ENCODE results near the gene PATZ1. TPM values are rescaled to one million over a fixed set of nuclear protein-coding genes. Genes with fewer than 3 reads are reported as not detected.
"Not testable (repeated sequence)": the region's sequence is repeated elsewhere in the genome, so short reads cannot be mapped to it uniquely, and the experiment has no call there.

The PATZ1 gene
- total RNA-seq, 1 donor from 2014 or later, result 28.9 TPM

DNA sequence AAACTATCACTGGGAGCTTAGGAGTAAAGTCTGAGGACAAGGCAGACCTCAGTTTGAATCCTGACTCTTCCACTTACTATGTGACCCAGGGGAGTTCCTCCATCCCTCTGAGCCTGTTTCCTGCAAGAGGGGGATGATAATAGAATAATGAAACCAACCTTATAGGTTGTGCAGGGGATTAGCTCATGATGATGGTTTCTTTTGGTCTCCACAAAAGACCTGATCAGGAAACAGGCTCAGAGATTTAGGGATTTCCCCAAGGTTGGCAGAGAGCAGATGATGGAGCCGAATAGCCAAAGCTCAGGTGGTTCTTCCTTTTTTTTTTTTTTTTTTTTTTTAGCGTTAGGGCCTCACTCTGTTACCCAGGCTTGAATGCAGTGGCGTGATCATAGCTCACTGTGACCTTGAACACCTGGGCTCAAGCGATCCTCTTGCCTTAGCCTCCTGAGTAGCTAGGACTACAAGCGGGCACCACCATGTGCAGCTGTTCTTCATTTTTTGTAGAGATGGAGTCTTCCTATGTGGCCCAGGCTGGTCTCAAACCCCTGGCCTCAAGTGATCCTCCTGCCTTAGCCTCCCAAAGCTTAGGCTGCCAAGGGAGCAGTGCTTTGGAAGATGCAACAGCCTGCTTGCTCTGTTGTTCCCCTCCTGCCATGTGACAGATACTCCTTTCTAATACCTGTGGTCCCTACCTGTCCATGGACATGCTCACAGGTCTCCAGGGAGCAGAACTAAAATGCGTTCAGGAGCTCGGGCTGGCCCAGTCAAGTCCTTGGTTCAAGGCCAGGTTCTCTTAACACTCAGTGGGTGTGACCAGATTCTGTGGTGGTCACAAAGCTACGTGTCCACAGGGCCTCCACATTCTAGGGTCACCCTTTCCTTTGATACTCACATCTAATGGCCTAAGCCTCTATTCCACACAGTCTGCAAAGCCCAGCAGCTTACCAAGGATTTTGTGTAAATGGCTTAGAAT, 22.3 kb downstream of the PATZ1 start:
- Histone ChIP-seq H3K27ac (no peak overlapping the region), H3K9me3 (no peaks in the 10 kb centered on the region), H3K27me3 (no peaks in the 10 kb centered on the region), H3K4me3 (no peak overlapping the region), H3K4me1 (no peaks in the 10 kb centered on the region), H3K36me3 (peaks cover 21 to 39% of the 10 kb centered on the region in 2 donors)
- DNase-seq (ENCODE audit: low spot score in 2 of 2), result no peak
- TF ChIP-seq, protein P1, sequence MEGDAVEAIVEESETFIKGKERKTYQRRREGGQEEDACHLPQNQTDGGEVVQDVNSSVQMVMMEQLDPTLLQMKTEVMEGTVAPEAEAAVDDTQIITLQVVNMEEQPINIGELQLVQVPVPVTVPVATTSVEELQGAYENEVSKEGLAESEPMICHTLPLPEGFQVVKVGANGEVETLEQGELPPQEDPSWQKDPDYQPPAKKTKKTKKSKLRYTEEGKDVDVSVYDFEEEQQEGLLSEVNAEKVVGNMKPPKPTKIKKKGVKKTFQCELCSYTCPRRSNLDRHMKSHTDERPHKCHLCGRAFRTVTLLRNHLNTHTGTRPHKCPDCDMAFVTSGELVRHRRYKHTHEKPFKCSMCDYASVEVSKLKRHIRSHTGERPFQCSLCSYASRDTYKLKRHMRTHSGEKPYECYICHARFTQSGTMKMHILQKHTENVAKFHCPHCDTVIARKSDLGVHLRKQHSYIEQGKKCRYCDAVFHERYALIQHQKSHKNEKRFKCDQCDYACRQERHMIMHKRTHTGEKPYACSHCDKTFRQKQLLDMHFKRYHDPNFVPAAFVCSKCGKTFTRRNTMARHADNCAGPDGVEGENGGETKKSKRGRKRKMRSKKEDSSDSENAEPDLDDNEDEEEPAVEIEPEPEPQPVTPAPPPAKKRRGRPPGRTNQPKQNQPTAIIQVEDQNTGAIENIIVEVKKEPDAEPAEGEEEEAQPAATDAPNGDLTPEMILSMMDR (IDR thresholded peaks at IDR 0.05), result no peak
- intact Hi-C loops (cut with DNase I), result no loop called here

DNA sequence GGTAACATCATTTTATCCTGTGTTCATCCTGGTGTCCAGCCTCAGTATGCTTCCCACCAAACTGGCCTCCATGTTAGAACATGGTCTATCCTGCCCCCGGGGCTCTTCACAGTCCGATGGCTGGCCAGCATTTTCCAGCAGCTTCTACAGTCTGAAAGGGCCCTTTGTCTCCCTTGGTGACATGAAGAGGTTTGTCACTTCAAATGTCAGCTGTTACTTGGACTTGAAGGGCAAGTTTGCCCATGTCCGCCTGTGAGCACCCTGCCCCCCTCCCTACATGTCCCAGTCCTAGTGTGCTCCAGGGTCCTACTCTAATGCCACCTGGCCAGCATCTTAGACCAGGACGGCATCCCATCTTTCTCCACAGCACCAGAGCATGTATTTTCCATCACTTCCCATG, 24.7 kb downstream of the PATZ1 start:
- no peaks in the 10 kb centered on the region for H3K27me3 ChIP-seq
- H3K4me3 ChIP-seq, result no peak overlapping the region
- TF ChIP-seq, protein P1 (IDR thresholded peaks at IDR 0.05), result no peak
- H3K36me3 ChIP-seq, result peaks cover 9 to 15% of the 10 kb centered on the region in 2 donors
- no peaks in the 10 kb centered on the region for H3K9me3 ChIP-seq
- H3K27ac ChIP-seq, result no peak overlapping the region
- DNase-seq (ENCODE audit: low spot score in 2 of 2), result no peak
- no peaks in the 10 kb centered on the region for H3K4me1 ChIP-seq
- intact Hi-C loops (cut with DNase I), result no loop called here

DNA sequence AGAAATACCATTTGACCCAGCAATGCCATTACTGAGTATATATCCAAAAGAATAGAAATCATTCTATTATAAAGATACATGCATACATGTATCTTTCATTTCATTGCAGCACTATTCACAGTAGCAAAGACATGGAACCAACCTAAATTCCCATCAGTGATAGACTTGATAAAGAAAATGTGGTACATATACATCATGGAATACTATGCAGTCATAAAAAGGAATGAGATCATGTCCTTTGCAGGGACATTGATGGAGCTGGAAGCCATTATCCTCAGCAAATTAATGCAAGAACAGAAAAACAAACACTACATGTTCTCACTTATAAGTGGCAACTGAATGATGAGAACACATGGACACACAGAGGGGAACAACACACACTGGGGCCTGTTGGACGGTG, 31.9 kb downstream of the PATZ1 start:
- H3K9me3 ChIP-seq; H3K4me3 ChIP-seq; H3K4me1 ChIP-seq; intact Hi-C loops (cut with DNase I); DNase-seq (ENCODE audit: low spot score in 2 of 2); H3K27me3 ChIP-seq; H3K36me3 ChIP-seq: not testable (repeated sequence)
- H3K27ac ChIP-seq, result peak overlapping the region in 1 of 2 donors; percentile 51

DNA sequence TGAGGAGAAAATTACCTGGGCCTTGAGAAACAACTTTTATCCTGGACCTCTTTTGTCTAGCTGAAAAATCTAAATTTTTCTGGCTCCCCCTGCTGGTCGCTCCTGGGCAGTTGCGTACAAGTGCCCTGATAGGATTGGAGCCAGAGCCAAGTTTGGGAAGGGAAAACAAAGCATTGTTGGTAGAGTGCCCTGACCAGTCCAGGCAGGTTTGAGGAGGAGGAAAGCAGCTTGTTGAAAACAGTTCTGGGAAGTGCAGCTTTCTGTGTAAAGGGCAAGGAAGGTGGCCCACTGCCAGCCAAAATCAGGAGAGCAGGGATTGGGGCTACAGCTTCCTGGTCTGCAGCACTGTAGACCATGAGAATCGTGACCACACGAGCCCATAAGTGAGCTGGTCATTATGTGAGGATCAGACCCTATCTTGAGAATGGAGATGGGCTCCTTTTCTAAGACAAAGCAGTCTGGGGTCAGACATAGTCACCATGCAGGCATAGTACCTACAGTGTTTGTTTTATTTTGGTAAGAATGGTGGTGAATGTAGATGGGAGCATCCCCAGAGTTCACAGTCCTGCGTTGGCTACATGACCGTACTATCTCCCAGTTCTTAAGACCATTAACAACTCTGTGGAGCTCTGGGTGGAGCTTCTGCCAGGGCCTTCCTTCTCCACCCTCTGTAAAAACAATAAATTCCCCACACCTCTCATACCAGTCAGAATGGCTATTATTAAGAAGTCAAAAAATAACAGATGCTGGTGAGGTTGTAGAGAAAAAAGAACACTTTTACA, 32.6 kb downstream of the PATZ1 start:
- DNase-seq (ENCODE audit: low spot score in 2 of 2), result peak; percentile 11 to 85

DNA sequence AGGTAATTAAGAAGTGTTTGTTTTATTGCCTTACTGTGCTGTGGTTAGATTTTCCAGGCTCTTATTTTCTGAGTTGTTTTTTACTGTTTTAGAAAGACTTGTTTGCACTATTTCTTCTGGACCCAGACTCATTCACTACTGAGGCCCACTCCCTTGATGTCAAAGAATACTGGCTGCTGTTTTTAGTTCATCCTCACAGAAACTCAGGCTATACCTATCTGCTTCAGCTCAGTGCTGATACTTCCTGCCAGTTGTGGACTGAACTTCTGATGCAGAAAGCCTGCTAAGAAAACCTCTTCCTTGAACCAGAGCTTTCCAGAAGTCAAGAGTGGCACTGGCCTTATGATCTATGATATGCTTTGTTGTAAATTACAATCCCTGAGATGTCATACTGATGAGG, 38.0 kb downstream of the PATZ1 start:
- no peaks in the 10 kb centered on the region for H3K27me3 ChIP-seq
- no peaks in the 10 kb centered on the region for H3K9me3 ChIP-seq
- no peak for DNase-seq (ENCODE audit: low spot score in 2 of 2)
- intact Hi-C loops (cut with DNase I), result no loop called here
- no peaks in the 10 kb centered on the region for H3K36me3 ChIP-seq
- no peak overlapping the region for H3K4me3 ChIP-seq
- peaks cover 0 to 3% of the 10 kb centered on the region in 2 donors for H3K4me1 ChIP-seq
- TF ChIP-seq, protein P1 (IDR thresholded peaks at IDR 0.05), result no peak
- H3K27ac ChIP-seq, result no peak overlapping the region

More for the DNA sequence above, 32.6 kb downstream of the PATZ1 start:
- Histone ChIP-seq H3K27ac (peak overlapping the region; percentile 51 to 66), H3K4me3 (no peak overlapping the region), H3K9me3 (peaks cover 0 to 8% of the 10 kb centered on the region in 2 donors), H3K36me3 (no peaks in the 10 kb centered on the region), H3K27me3 (no peaks in the 10 kb centered on the region), H3K4me1 (peaks cover 5 to 9% of the 10 kb centered on the region in 2 donors)
- intact Hi-C loops (cut with DNase I), result loop anchor here (1.0 to 2.0 kb wide), 2 partner anchors 23 to 101 kb away; partner anchors contain the start of gene LIMK2
- TF ChIP-seq, protein P1 (IDR thresholded peaks at IDR 0.05), result peak; percentile 61 to 84 (median 82)

All from ascending aorta (tissue), 2 donors.